ENCODE measurements around the gene SIL1. TPM values are rescaled to one million over a fixed set of nuclear protein-coding genes. Genes with fewer than 3 reads are reported as not detected.
"Not testable (repeated sequence)": the region's sequence is repeated elsewhere in the genome, so short reads cannot be mapped to it uniquely, and the experiment has no call there.

SIL1 gene
- total RNA-seq, 1 donor from 2014 or later: 28.0 TPM

DNA sequence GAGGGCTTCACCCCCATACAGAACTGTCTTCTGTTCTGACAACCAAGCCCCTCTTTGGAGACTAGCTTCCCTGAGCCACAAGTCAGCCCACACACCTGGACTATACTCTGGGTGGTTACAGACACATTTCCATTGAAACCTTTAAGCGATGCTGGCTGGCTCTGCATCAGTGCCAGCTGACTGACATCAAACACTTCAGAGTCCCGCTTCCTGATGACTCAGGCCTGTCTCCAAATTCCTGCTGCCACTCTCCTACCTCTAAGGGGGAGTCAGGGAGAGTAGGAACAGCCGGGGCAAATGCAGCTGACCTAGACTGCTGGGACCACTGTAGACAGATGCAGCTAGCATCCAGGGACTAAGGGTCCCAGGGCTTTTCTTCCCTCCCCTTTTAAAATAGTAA, 59.4 kb downstream of the SIL1 start:
- DNase-seq: peak; percentile 51

DNA sequence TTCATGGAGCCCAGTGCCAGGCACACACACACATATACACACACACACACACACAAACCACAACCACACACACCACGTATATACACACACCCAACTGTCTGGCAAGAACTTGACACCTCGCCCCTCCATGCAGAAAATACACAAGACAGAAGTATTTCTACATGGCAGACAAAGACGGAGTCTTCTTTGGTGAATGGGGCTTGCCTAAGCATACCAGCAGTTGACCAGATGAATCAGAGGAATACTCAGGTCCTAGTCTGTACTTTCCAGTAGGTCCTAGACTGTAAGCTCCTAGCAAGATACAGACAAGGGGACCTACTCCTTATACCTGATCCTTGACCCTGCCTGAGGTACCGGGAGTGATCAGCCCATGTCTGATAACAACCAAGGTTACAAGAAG, 60.1 kb downstream of the SIL1 start:
- DNase-seq: no peak

DNA sequence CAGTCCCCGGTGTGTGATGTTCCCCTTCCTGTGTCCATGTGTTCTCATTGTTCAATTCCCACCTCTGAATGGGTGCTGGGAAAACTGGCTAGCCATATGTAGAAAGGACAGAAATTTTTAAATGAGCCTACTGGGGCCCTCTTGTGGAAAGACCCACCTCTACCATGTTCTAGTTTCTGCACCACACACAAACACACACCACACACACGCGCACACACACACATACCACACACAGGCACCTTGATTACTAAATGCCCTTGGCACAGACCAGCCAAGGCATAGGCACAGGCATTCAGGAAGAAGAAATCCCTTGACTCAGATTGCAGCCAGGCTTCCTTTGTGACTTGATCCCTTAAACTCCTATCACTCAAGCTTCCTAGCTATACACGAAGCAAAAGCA, 60.5 kb downstream of the SIL1 start:
- no peak for DNase-seq

DNA sequence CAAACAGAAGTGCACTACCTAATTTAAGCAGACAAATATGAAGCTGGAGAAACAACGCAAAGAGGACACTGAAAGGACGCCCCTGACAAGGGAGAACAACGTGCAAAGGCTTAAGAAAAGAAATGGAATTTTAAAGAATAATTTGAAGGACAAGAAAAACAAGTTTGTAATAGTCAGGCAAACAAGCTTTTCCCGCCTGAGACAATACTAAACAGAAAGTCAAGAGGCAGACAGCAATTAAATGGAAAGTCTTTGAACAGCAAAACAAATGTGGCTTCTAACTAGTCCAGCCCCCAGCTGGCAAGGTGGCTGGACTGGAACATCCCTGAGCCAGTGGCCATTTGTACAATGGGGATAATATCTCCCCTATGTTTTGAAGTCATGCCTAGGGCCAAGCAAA, 63.3 kb downstream of the SIL1 start:
- no peak for DNase-seq

DNA sequence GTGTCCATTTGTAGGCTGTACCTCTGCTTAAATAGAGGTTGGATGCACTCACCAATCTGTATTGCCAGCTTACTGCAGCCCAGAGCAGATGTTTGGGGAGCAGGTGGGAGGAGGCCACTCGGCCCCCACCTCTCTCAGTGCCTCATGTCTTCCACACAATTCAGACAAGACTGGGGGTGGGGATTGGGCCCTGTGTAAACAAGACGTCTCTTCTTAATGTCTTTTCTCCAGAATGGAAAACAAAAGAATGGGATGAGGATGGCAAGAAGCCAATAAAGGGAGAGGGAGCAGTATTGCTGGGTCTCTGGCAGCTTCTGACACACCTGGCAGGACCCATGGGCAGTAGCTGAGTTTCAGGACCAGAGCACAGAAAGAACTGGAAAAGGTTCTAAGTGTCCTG, 64.9 kb downstream of the SIL1 start:
- DNase-seq: peak; percentile 31

DNA sequence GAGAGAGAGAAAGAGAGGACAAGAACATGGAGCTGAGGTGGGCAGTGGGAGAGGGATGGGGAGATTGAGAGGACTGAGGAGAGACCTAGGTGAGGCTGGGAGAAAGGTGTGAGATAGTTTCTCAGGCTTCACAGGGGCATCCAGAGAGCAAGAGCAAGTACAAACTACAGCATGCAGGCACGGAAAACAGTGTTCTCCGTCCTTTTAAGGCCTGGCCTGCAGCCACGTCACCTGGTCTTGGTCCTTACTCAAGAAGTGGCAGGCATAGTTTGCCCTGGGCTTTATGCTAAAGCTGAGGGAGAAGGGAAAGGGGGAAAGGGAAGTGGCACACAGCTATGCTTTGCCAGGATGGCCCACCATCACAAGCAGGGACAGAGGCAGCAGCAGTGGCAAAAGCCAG, 65.7 kb downstream of the SIL1 start:
- no peak for DNase-seq

DNA sequence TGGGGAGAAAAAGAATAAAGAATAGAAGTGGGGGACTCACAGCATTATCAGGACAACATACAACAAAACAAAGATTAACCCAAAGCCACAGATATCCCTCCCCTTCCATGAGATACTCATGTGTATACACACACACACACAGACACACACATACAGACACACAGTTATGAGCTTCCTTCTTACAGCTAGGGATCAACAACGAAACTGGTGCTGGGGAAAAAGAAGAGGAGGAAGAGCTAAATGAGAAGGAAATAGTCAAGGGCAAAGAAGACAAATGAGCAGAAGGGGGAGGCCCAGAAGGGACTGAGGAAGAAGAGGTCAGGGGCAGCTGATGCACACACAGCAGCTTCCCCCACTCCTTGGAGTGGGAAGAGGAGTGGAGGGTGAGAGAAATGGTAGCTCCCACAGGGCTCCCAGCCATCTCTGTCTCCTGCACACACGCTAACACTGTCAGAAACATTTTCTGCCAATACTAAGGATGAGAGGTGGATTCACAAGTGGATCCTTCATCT, 66.2 kb downstream of the SIL1 start:
- DNase-seq: no peak

DNA sequence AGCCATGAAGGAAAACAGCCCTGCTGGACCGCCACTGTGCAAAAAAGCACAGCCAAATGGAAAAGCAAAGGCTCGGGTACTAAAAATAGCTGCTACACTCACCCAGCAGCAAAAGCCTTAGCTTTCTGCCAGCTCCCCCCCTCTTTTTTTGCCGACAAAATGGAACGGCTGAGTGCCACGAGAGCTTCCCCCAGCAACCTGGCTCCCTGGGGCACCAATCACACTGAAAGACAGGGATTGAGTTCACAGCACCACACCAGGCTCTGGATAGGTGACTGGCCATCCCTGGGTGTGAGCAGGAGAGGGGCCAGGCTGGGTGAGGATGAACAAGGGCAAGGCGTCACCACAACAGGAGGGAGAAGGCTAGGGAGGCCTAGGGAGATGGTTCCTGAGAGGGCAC, 66.7 kb downstream of the SIL1 start:
- DNase-seq: peak; percentile 83

DNA sequence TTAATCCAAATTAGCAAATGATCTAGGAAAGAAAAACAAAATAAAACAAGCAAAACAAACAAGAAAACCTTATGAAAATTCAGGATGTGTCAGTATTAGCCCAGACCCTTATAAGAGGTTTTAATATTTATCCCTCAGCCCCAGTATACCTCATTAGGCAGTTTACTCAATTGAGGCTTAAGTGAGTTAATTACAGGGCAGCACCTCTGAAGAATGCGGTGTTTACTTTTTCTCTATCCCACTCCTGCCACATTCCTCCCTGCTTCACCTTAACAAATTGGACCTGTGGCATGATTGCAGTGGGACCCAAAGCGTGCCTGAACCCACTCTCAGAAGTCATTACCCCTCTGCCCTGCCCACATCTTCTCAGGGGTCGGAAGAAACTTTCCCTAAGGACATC, 67.1 kb downstream of the SIL1 start:
- DNase-seq: no peak

DNA sequence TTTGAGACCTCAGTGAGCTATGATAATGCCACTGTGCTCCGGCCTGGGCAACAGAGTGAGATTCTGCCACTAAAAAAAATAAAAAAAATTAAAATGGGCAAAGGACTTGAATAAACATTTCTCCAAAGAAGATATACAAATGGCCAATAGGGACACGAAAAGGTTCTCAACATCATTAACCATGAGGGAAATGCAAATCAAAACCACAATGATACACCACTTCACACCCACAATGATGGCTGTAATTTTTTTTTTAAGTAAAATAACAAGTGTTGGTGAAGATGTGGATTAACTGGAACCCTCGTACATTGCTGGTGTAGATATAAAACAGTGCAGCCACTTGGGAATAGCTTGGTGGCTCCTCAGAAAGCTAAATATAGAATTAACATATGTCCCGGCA, 68.0 kb downstream of the SIL1 start:
- DNase-seq: no peak

DNA sequence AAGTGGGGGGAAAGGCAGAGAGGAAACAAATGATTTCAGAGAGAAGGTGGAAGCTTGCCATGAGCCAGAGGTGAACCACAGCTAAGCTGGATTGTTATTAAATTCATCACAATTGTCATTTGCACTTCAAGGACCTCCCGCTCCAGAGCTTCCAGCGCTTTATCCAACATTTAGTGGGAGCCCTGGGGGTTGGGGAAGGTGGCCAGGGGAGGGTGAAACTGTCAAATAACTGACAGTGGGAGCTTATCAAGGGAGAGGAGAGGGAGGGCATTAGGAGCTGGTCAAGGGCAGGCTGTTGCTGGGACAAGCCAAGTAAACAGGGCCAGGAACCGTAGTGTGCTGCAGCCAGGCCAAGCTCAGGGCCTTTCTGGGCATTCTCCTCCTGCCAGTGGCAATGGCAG, 71.5 kb downstream of the SIL1 start:
- no peak for DNase-seq

DNA sequence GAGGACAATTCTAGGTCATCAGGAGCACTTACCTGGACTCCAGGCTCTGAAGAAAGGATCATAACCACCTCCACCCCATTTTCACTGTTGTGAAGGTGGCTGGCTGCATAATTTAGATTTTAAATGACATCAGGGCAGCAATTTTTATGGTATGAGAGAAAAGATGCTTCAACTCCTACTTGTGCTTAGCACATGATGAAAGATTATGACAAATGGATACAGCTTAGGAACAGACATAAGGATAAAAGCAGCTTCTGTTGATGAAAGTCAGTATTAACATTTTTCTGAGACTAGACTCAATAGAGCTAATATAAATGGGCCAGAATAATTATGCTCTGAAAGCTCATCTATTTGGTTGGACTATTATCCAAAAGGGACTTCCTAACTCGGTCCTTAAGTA, 72.2 kb downstream of the SIL1 start:
- no peak for DNase-seq

DNA sequence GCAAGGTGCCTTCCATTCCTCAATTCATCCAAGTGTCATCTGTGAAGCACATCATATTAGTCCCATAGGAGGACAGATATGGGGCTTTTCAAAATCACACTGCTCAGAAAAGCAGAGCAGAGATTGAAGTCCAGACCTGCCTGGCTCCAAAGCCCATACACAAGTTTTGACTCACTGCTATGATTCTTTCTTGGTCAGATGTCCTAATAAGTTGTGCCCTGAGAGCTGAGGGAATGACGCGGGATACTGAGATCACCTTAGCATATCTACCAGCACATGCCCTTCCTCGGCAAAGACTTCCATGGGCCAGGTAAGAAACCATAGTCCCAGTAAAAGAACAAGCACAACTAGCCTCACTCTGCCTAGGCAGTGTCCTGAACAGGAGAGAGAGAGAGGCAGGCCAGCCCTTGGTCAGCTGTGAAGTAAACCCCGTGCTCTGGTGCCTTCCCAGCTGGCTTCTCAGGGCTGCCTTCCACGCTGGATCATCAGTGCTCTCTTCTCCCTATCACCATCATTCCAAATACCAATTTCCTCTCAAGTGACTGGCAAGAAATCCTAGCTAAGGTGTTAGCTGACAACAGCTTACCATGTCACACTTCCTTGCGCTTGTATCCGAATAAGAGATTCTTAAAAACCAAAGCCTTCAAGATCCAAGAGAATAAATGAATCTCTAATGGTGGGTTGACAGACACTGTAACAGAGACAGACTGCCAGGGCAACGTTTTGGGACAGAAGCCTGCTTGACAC, 73.2 kb downstream of the SIL1 start:
- no peak for DNase-seq

DNA sequence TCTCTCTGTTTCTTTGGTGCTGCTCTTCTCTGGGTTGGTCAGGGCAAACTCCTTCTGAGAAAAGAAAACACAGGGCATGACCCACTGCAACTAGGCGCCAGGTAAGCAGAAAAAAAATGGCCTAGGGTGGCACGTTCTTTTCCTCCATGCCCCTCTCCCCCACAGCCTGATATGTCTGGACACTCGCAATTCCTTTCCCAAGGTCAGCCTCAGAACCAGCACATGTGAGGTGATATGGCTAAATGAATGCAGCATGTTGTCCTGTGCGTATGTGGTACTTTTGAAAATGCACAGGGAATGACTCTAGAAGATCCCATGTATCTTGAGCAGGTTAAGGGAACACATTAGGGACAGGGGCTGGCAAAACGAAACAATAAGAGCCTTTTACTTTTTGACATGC, 77.0 kb downstream of the SIL1 start:
- DNase-seq: no peak

DNA sequence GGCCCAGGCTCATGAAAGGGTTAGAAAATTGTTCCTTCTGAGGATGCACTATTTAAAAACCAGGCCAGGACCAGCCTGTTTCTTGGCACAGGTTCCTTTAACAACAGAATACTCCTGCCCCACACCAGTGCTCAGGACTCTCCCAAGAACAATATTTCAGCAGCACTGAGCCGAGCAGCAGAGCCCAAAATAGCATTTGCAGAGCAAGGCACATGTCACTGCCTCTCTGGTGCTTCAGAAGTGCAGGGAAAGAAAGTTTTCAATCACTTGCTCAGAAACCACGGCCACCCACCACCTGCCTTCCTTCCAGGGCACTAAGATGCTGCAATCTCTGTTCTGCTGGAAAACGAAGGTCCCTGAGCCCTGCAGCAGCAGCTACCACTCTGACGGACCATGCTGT, 77.6 kb downstream of the SIL1 start:
- no peak for DNase-seq

DNA sequence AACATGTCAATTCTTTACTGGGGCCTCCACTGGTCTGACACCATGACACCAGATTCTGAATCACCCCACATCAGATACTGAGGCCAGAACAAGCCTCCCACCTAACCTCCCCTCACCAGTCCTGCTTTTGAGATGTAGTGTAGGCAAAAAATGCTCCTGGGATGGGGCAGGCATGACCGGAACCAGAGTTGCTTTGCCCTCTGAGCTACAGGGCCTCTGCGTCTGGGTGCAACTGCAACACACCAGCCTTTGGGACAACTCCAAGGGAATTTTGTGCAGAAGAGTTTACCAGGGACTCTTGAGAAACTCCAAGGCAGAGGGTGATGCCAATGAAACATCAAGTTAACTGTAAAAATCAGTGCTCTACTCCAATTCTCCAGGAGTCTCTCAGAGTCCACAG, 79.4 kb downstream of the SIL1 start:
- no peak for DNase-seq

DNA sequence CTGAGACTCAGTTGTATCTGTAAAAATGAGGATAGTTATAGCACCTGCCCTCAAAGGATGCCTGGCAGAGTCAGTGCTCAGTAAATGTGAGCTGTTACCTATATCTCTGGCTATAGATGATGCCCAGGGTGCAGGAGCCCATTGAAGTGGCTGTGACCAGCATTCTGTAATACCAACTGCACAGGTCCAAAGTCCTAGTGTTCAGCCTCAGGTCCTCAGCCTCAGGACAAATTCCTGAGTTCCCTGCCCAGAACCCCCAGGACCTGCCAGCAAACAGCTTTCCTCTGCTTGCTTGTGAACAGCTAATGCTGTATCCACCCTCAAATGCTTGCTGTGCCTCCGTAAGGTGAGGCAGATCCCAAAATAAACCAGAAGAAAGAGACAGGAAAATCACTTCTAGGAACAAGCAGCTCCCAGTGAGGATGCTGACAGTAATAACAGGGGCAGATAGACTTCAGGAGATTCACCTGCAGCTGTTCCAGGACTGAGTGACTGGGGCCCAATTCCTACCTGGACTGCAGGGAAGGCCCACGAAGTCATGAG, 80.8 kb downstream of the SIL1 start:
- DNase-seq: no peak

DNA sequence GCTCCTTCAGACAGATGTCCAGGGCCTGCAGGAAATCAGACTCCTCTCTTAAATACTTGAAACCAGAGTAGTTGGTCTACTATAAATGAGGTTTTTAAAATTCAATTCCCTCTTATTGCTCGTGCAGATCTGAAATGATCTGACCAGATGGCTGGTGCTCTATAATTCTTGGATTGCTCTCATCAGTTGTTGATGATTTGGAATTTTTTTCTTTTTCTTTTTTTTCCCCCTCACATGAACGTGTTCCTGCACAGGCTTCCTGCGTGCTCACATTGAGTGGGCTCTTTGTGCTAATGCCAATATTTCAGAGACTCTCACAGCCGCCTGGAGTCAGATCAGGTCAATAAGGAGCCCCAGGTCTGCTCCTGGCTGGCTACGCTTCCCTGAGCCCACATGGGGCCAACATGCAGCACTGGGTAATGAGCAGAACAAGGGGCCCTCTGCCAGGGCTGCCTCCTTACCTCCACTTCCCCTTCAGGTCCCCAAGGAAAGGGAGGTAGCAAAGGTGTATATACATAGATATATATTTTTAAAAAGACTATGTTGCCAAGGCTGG, 82.0 kb downstream of the SIL1 start:
- no peak for DNase-seq

DNA sequence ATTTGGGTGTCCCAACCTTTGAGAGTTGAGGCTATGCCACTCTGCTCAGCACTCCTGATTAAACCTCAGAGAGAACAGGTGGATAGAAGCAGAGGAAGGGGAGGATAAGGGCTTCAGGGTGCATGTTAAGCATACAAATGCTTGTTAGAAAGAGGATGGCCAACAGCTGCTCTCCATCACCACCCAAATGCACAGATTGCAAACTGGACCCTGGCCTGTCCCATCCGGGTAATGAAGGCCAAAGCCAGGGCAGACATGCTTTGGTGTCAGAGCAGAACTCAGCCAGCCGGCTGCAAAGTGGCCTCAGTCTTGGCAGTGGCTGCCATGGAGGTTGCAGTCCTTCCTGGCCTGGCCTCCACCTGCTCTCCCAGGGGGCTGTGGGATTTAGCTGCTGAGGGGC, 84.3 kb downstream of the SIL1 start:
- DNase-seq: no peak

DNA sequence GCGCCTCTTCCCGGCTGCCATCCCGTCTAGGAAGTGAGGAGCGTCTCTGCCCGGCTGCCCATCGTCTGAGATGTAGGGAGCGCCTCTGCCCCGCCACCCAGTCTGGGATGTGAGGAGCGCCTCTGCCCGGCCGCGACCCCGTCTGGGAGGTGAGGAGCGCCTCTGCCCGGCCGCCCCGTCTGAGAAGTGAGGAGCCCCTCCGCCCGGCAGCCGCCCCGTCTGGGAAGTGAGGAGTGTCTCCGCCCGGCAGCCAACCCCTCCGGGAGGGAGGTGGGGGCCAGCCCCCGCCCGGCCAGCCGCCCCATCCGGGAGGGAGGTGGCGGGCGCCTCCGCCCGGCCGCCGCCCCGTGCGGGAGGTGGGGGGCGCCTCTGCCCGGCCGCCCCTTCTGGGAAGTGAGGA, 85.8 kb downstream of the SIL1 start:
- DNase-seq: not testable (repeated sequence)

DNA sequence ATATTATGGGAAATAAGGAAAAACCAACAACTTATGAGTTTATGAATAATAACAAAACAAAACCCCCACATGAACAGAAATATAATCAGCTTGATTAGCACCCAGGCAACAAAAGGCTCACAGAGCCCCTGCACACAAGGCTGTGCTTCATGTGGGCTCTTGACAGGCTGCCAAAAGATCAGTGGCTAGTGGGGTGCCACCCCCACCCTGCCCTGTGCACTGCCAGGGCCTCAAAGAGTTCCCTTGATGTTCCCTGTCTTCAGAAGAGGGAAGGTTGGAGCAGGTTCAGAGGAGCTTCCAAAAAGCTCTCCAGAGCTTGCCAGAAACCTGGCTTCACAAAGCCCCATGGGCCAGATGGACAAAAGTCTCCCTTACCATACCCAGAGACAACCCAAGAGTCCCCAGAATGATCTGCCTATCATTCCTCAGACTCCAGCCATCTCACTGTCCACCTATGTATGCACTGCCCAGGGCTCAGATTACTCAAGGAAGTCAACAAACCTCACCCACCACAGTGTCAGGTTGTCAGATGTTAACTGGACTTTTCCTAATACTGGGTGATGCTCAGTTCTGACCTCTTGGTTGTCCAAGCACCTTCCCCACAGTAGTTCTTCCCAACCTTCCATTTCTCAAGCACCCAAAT, 87.5 kb downstream of the SIL1 start:
- DNase-seq: no peak

DNA sequence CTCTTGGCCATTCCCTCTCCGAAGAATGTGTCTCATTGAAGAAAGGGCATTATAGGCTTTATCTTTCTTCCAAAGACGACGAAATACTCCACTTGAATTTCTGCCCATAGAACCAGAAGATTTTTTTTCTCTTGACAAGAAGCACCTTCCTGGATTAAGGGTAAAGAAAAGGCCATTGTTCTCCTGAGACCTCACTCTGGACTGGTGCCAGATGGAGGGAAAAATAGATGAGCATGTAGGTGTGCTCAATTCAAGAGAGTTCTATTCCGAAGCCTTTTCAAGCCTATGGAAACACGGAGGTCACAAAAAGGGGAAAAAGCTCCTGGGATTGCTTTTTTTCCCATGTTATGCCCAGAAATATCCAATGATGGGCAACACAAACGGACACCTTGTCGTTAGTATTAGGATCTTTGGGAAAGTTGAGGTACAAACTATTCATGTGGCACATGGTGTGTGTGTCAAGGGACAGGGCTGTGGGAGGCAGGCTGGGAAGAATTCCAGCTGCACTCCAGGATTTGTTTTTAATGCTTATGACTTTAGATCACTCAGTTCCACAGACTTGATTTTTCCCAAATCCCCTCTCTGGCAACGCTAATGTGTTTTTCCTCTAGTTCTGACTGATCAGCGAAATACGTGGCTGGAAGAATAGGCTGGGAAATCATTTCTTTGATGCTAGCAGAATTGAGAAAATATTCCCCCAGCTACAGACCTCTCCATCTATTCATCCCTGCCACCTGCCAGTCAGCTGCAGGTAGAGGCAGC, 89.9 kb downstream of the SIL1 start:
- peak; percentile 63 for DNase-seq

DNA sequence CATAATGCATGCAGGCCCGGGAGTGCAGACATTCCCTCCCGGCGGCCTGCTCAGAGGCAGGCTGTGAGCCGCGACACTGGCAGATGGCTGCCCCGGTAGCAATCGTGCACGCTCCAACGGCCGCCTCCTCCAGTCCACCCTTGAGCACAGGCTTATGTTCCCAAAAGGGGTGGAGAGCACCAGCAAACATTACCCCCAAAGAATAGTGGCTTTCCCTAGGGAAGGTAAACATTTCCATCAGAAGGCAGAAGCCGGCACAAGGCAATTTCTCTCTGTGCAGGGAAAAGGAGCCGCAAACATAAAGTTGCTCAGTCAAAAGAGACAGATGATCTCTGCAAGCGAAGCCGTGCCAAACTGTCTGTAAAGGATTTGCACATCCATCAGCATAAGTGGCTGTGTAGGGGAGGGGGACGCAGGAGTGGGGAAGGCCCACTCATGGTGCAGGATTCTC, 92.5 kb downstream of the SIL1 start:
- peak; percentile 61 for DNase-seq
